Activated gamma-delta T cell (primary cell): ENCODE data around the gene RNF6.

Source experiments
- DNase-seq: peaks from one replicate; lab custom pipeline; 2025; lab: John Stamatoyannopoulos, UW

Gene RNF6

GRCh38 chr13:26225896-26226617 lies 3.9 kb upstream of the RNF6 start:
- no peak for DNase-seq

- no peak for DNase-seq
Measured at GRCh38 chr13:26222520-26223046, 469 bp upstream of the RNF6 start.

DNA sequence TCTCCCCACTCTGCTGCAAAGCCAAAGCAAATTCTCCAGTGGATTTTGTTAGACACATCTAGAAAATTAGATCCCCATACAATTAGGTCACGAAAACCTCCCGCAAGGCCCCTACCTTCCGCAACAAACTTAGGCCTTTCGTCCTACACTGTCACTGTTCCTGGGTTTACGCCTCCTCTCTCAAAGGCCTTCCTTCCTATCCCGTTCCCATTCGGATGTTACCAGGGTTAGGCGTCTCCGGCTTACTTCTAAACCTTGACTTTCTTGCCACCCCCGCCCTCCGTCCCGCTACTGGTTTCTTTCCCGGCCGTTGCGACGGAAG lies 754 bp downstream of the RNF6 start:
- no peak for DNase-seq

GRCh38 chr13:26220575-26220974 lies 1.5 kb downstream of the RNF6 start:
- no peak for DNase-seq

- no peak for DNase-seq
Measured at GRCh38 chr13:26219726-26220125, 2.4 kb downstream of the RNF6 start.

DNA sequence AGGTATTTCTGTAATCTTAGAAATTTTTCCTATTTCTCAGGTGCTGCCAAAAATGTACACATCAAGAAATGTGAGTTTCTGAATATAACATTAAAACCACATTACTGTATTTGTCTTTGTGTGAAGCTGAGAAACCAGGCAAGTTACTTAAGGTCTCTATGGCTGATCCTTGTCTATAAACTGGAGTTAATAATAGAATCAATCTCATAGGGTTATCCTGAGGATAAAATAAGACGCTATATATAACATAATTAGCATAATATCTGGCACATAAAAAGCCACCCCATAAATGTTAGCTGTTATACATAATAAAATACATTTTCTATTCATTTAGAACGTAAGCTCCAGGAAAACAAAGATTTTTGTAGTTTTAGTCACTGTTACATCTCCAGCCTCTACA lies 6.1 kb downstream of the RNF6 start:
- no peak for DNase-seq

DNA sequence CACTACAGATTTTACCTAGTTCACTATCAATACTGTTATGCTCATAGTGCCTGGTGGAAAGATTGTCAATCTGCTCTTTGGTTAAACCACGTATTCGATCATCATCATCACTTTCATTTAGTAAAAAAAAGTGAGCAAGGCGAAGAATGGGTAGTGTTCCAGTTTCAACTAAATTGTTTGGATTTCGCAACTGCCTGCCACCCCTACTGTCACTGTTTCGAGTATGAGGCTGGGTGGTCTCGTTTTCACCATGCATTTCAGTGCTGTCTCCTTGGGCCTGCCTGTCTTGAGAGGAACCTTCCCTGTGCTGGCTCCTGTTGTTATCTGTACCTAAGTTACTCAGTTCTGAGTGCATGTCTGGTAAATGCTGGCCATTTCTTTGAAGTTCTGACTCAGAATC lies 8.1 kb downstream of the RNF6 start:
- no peak for DNase-seq

DNA sequence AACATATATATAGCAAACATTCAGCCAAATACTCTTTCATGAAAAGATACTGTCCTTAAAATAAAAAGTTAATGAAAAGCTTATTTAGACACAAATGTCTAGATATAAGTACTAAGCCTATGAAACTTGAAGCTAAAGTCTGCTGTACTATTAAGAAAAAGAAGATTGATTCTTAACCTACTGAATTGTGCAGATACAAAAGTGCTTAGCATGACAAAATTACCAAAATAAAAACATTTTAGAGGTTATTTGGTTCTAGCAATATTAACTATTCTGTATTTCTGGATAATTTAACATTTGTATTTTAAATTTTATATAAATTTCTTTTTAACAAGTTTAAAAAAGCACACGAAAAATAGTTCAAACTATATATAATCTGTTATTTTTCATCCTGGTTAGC lies 8.8 kb downstream of the RNF6 start:
- no peak for DNase-seq

DNA sequence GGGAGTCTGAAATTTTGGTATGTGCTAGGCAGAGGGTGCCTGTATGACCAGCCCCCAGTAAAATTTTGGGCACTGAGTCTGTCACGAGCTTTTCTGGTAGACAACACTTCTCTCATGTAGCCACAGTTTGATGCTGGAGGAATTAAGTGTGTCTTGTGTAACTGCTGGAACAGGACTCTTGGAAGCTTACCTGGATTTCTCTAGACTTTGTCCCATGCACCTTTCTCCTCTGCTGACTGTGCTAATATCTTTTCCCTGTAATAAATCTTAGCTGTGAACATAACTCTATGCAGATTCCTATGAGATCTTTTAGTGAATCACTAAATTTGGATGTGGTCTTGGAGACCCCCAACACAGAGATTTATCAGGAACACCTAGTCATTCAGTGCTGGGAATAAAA lies 13.8 kb downstream of the RNF6 start:
- DNase-seq: no peak

GRCh38 chr13:26202365-26202972 lies 19.6 kb downstream of the RNF6 start:
- DNase-seq: no peak

- DNase-seq: no peak
Measured at GRCh38 chr13:26200811-26201210, 21.3 kb downstream of the RNF6 start.

DNA sequence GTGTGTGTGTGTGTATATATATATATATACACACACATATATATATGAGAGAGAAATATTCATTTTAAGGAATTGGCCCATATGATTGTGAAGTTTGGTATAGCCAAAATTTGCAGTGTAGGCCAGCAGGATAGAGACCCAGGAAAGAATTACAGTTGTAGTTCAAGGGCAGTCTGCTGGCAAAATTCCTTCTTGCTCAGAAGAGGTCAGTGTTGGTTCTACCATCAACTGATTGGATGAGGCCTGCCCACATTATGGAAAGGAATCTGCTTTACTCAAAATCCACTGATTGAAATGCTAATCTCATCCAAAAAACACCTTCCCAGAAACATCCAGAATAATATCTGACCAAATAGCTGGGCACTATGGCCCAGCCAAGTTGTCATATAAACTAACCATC lies 24.0 kb downstream of the RNF6 start:
- DNase-seq: no peak

- no peak for DNase-seq
Measured at GRCh38 chr13:26197298-26197697, 24.8 kb downstream of the RNF6 start.

- DNase-seq: no peak
Measured at GRCh38 chr13:26186995-26187394, 35.1 kb downstream of the RNF6 start.

DNA sequence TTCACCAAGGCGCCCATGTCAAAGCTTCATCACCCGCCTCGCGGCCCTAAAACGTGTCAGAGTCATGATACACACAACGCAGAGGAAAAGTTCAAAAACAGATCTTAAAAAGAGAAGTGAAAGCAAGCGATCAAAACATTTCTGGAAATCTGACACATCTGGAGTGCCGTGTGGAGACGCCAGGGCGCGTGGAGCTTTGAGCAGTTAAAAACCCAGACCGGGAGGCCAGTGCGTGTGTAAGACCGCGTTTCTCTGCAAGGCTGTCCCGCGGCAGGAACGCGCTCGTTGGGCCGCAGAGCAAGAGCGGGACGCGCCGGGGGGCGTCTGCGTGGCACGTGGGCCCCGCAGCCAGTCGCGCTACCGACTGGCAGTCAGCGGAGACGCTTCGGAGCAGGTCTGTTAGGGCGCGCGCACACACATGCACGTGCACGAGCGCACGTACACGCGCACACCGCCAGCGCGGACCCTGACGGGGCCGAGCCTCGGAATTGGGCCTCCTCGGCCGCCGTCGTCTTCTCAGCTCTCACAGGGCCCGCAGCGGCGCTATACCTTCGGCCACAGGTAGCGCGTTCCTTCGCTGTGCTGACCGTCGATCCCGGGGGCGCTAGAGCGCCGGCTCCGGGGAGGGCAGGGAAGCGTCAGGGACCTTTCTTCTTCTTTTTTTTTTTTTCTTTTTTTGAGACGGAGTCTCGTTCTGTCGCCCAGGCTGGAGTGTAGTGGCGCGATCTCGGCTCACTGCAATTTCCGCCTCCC lies 35.8 kb downstream of the RNF6 start:
- DNase-seq: peak; percentile 88

DNA sequence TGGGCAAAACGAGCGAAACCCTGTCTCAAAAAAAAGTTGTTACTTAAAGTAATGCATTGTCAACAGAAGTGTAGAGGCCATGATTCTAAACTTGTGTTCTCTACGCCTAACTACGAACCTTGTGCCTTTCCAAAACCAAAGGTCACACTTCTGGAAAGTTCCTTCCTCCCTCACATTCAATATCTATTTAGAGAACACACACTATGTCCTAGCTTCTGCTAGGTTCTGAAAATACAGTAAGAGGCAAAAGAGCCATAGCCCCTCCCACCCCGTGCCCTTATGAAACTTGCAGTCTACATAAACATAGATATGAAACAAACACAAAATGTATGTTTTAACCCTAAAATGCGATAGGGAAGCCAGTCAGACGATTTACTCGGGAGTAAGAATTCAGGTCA lies 36.4 kb downstream of the RNF6 start:
- DNase-seq: no peak

- no peak for DNase-seq
Measured at GRCh38 chr13:26184791-26185250, 37.3 kb downstream of the RNF6 start.

- DNase-seq: no peak
Measured at GRCh38 chr13:26183416-26183815, 38.7 kb downstream of the RNF6 start.

- no peak for DNase-seq
Measured at GRCh38 chr13:26179344-26179743, 42.8 kb downstream of the RNF6 start.

GRCh38 chr13:26168835-26169234 lies 53.3 kb downstream of the RNF6 start:
- DNase-seq: no peak

DNA sequence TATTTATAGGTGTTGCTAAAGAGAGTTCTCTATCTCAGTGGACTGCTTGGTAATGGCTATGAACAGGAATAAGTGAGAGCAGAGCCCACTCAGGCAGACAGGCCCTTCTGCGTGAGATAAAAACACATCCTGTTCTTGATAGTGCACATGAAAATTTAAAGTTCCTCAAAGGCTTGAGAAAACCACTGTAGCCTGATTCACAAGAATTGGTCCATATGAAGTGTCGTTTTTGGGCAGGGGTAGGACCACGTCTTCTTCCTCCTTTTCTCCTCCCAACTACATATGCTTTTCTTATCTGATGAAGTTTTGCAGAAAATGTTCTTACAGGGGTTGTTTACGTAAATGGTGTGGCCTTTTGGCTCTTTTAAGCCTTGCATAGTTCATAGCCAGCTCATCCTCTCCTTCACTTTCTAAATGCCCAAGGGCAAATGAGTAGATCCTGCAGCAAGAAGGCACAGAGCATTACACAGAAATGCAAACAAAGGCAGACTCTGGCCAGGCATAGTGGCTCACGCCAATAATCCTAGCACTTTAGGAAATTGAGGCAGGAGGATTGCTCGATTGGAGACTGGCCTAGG lies 53.8 kb downstream of the RNF6 start:
- DNase-seq: no peak

DNA sequence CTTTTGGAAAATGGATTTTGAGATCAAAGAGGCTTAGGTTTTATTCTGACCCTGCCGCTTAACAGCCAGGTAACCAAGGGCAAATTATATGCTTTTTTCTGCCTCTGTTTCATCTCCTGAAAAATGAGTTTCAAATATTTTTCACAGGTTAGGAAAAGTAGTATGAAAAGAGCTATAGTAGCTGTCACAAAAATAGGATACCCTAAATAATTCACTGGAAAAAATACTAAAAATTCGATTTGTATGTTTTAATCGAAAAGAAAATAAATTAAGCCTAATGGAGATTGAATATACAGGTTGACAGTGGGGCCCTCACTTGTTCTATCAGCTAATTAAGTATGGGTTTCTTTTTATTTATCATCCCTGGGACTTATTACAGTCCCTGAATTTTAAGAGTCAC lies 58.3 kb downstream of the RNF6 start:
- DNase-seq: no peak
